ENCODE results near the gene PFKL. TPM values are rescaled to one million over a fixed set of nuclear protein-coding genes. Genes with fewer than 3 reads are reported as not detected.
A peak's percentile ranks its signal among the peaks of the same experiment; 100 is the strongest.

PFKL gene
- total RNA-seq, 2 donors from 2014 or later = 132 to 176 TPM

- no peaks in the 10 kb centered on the region for H3K27me3 Mint-ChIP-seq
These were observed 14.5 kb upstream of the PFKL start, which contains the start of gene AIRE for GRCh38 chr21:44285138-44285992. AIRE (plus strand) TSS chr21:44285876; CDS start chr21:44286007, 131 bp downstream.

GRCh38 chr21:44286086-44286715 lies 13.7 kb upstream of the PFKL start:
- H3K4me1 Mint-ChIP-seq = peaks cover 21% of the 10 kb centered on the region

More at GRCh38 chr21:44285138-44285992, 14.5 kb upstream of the PFKL start, which contains the start of gene AIRE:
- H3K27ac Mint-ChIP-seq = no peak within 1 kb of the TSS
- H3K4me1 Mint-ChIP-seq = peaks cover 16% of the 10 kb centered on the region
- ATAC-seq (no peak), DNase-seq (no peak)
- H3K4me3 Mint-ChIP-seq = no peak within 1 kb of the TSS
- H3K36me3 Mint-ChIP-seq (ENCODE audit: low read depth) = no peaks in the 10 kb centered on the region
- H3K9me3 ChIP-seq (ENCODE audit: control insufficient read depth, low read length, poor library complexity, severe bottlenecking) = no peaks in the 10 kb centered on the region

GRCh38 chr21:44286716-44287632 lies 12.9 kb upstream of the PFKL start:
- ATAC-seq (no peak), DNase-seq (no peak)

More at GRCh38 chr21:44286086-44286715, 13.7 kb upstream of the PFKL start:
- Mint-ChIP-seq H3K27me3 (no peaks in the 10 kb centered on the region), H3K27ac (no peak overlapping the region), H3K36me3 (ENCODE audit: low read depth) (no peaks in the 10 kb centered on the region), H3K4me3 (no peak overlapping the region)
- H3K9me3 ChIP-seq (ENCODE audit: control insufficient read depth, low read length, poor library complexity, severe bottlenecking) = no peaks in the 10 kb centered on the region
- no peak for DNase-seq
- no peak for ATAC-seq

GRCh38 chr21:44288251-44289110 lies 11.4 kb upstream of the PFKL start:
- ATAC-seq = no peak
- Mint-ChIP-seq H3K4me1 (peaks cover 21% of the 10 kb centered on the region), H3K36me3 (ENCODE audit: low read depth) (no peaks in the 10 kb centered on the region), H3K27me3 (no peaks in the 10 kb centered on the region), H3K27ac (no peak overlapping the region), H3K4me3 (no peak overlapping the region)
- no peak for DNase-seq
- H3K9me3 ChIP-seq (ENCODE audit: control insufficient read depth, low read length, poor library complexity, severe bottlenecking) = no peaks in the 10 kb centered on the region

More at GRCh38 chr21:44286716-44287632, 12.9 kb upstream of the PFKL start:
- no peak overlapping the region for H3K27ac Mint-ChIP-seq
- no peak overlapping the region for H3K4me3 Mint-ChIP-seq
- no peaks in the 10 kb centered on the region for H3K9me3 ChIP-seq (ENCODE audit: control insufficient read depth, low read length, poor library complexity, severe bottlenecking)
- H3K4me1 Mint-ChIP-seq = peaks cover 21% of the 10 kb centered on the region
- H3K36me3 Mint-ChIP-seq (ENCODE audit: low read depth) = no peaks in the 10 kb centered on the region
- H3K27me3 Mint-ChIP-seq = no peaks in the 10 kb centered on the region

- no peaks in the 10 kb centered on the region for H3K9me3 ChIP-seq (ENCODE audit: control insufficient read depth, low read length, poor library complexity, severe bottlenecking)
- ATAC-seq = no peak
- Mint-ChIP-seq H3K27me3 (no peaks in the 10 kb centered on the region), H3K27ac (no peak overlapping the region), H3K4me3 (no peak overlapping the region), H3K36me3 (ENCODE audit: low read depth) (no peaks in the 10 kb centered on the region), H3K4me1 (peaks cover 21% of the 10 kb centered on the region)
- no peak for DNase-seq
These were observed 10.4 kb upstream of the PFKL start for GRCh38 chr21:44289381-44290010.

GRCh38 chr21:44290327-44291077 lies 9.4 kb upstream of the PFKL start:
- Mint-ChIP-seq H3K27ac (peak overlapping the region; percentile 81), H3K4me3 (peak overlapping the region; percentile 68), H3K4me1 (peaks cover 24% of the 10 kb centered on the region), H3K36me3 (ENCODE audit: low read depth) (no peaks in the 10 kb centered on the region), H3K27me3 (no peaks in the 10 kb centered on the region)
- no peaks in the 10 kb centered on the region for H3K9me3 ChIP-seq (ENCODE audit: control insufficient read depth, low read length, poor library complexity, severe bottlenecking)
- ATAC-seq (no peak), DNase-seq (peak in 1 of 3 donors; percentile 5)

GRCh38 chr21:44291078-44291935 lies 8.5 kb upstream of the PFKL start:
- ATAC-seq (no peak), DNase-seq (peak in 1 of 3 donors; percentile 7)
- Mint-ChIP-seq H3K27ac (peak overlapping the region; percentile 81), H3K36me3 (ENCODE audit: low read depth) (no peaks in the 10 kb centered on the region), H3K4me1 (peaks cover 24% of the 10 kb centered on the region), H3K4me3 (peak overlapping the region; percentile 84), H3K27me3 (no peaks in the 10 kb centered on the region)
- no peaks in the 10 kb centered on the region for H3K9me3 ChIP-seq (ENCODE audit: control insufficient read depth, low read length, poor library complexity, severe bottlenecking)

- H3K4me3 Mint-ChIP-seq = peak overlapping the region; percentile 84
- no peaks in the 10 kb centered on the region for H3K36me3 Mint-ChIP-seq (ENCODE audit: low read depth)
- no peaks in the 10 kb centered on the region for H3K27me3 Mint-ChIP-seq
- no peak for ATAC-seq
- no peak for DNase-seq
- H3K9me3 ChIP-seq (ENCODE audit: control insufficient read depth, low read length, poor library complexity, severe bottlenecking) = no peaks in the 10 kb centered on the region
- H3K27ac Mint-ChIP-seq = peak overlapping the region; percentile 45
- H3K4me1 Mint-ChIP-seq = peaks cover 24% of the 10 kb centered on the region
These were observed 7.7 kb upstream of the PFKL start for GRCh38 chr21:44291936-44292811.

- Mint-ChIP-seq H3K4me3 (peak overlapping the region; percentile 74), H3K27me3 (no peaks in the 10 kb centered on the region), H3K27ac (peak overlapping the region; percentile 45), H3K4me1 (peaks cover 26% of the 10 kb centered on the region), H3K36me3 (ENCODE audit: low read depth) (no peaks in the 10 kb centered on the region)
- no peak for DNase-seq
- no peaks in the 10 kb centered on the region for H3K9me3 ChIP-seq (ENCODE audit: control insufficient read depth, low read length, poor library complexity, severe bottlenecking)
- no peak for ATAC-seq
These were observed 7.0 kb upstream of the PFKL start for GRCh38 chr21:44292812-44293195.

- H3K27ac Mint-ChIP-seq = no peak overlapping the region
- H3K4me3 Mint-ChIP-seq = peak overlapping the region; percentile 41
- DNase-seq = peak in 1 of 3 donors; percentile 32
- H3K4me1 Mint-ChIP-seq = peaks cover 28% of the 10 kb centered on the region
- H3K9me3 ChIP-seq (ENCODE audit: control insufficient read depth, low read length, poor library complexity, severe bottlenecking) = no peaks in the 10 kb centered on the region
- peak; percentile 40 for ATAC-seq
- H3K27me3 Mint-ChIP-seq = no peaks in the 10 kb centered on the region
- no peaks in the 10 kb centered on the region for H3K36me3 Mint-ChIP-seq (ENCODE audit: low read depth)
These were observed 6.2 kb upstream of the PFKL start for GRCh38 chr21:44293551-44294231.
